Measurements from ENCODE around the gene GSAP.
"Not testable (repeated sequence)": the region's sequence is repeated elsewhere in the genome, so short reads cannot be mapped to it uniquely, and the experiment has no call there.

Gene GSAP

GRCh38 chr7:77362905-77363304, 53.2 kb downstream of the GSAP start:
- DNase-seq: no peak

- DNase-seq: no peak
These were observed 55.2 kb downstream of the GSAP start for GRCh38 chr7:77360969-77361368.

- DNase-seq: no peak
These were observed 56.0 kb downstream of the GSAP start for GRCh38 chr7:77360104-77360503.

GRCh38 chr7:77359599-77359998, 56.5 kb downstream of the GSAP start:
- no peak for DNase-seq

GRCh38 chr7:77354914-77355313, 61.2 kb downstream of the GSAP start:
- no peak for DNase-seq

- DNase-seq: no peak
These were observed 61.7 kb downstream of the GSAP start for GRCh38 chr7:77354484-77354883.

GRCh38 chr7:77353911-77354310, 62.2 kb downstream of the GSAP start:
- no peak for DNase-seq

GRCh38 chr7:77353407-77353721, 62.8 kb downstream of the GSAP start:
- no peak for DNase-seq

- DNase-seq: no peak
These were observed 63.3 kb downstream of the GSAP start for GRCh38 chr7:77352665-77353406.

- DNase-seq: no peak
These were observed 64.6 kb downstream of the GSAP start for GRCh38 chr7:77351539-77352004.

GRCh38 chr7:77349141-77349540, 67.0 kb downstream of the GSAP start:
- DNase-seq: no peak

GRCh38 chr7:77348371-77348813, 67.8 kb downstream of the GSAP start:
- no peak for DNase-seq

GRCh38 chr7:77346441-77346840, 69.7 kb downstream of the GSAP start:
- no peak for DNase-seq

GRCh38 chr7:77345426-77345825, 70.7 kb downstream of the GSAP start:
- not testable (repeated sequence) for DNase-seq

GRCh38 chr7:77339726-77340125, 76.4 kb downstream of the GSAP start:
- DNase-seq: no peak

GRCh38 chr7:77338883-77339629, 77.1 kb downstream of the GSAP start:
- DNase-seq: no peak

GRCh38 chr7:77338260-77338659, 77.9 kb downstream of the GSAP start:
- no peak for DNase-seq

GRCh38 chr7:77337456-77337990, 78.6 kb downstream of the GSAP start:
- no peak for DNase-seq

GRCh38 chr7:77335581-77335980, 80.6 kb downstream of the GSAP start:
- peak in 2 of 58 donors; percentile 15 to 16 for DNase-seq

- not testable (repeated sequence) for DNase-seq
These were observed 82.1 kb downstream of the GSAP start for GRCh38 chr7:77334039-77334438.

- peak in 44 of 58 donors; percentile 4 to 81 (median 31) for DNase-seq
These were observed 84.0 kb downstream of the GSAP start for GRCh38 chr7:77331938-77332695.

Measured in anterior cingulate cortex (tissue), 58 donors.